GM12878 (cell line): ENCODE measurements around the gene TXNL4A. TPM values are rescaled to one million over a fixed set of nuclear protein-coding genes. Genes with fewer than 3 reads are reported as not detected.

Experiments used
- ATAC-seq: fragments of 200-7000 bp; cut with Tn5 transposase; 3 replicates; pipeline ENCODE4 v1.9.1; 2020; ENCODE audit warnings: mild to moderate bottlenecking, moderate library complexity
- BruUV-seq: library from RNA; stranded (reverse); fragments of 400-500 nt; replicated peaks from 2 replicates; lab custom pipeline; 2021; lab: Mats Ljungman, UMichigan
- CTCF ChIA-PET: fragments of 300-600 bp; sonication (Branson Sonifier 250); formaldehyde crosslinking; extraction: SDS; loops from one replicate; lab custom pipeline; 2021; ENCODE audit warnings: inconsistent platforms; lab: Yijun Ruan, JAX
- POLR2A ChIA-PET: fragments of 350-600 bp; formaldehyde crosslinking; extraction: SDS; loops from one replicate; lab custom pipeline; 2021; ENCODE audit warnings: inconsistent platforms; lab: Charles Lee
- RAD21 ChIA-PET: fragments of 300-600 bp; sonication (Branson Sonifier 250); formaldehyde crosslinking; loops from one replicate; lab custom pipeline; 2023; ENCODE audit warnings: antibody characterized with exemption; ENCODE audit not compliant: unreplicated experiment; lab: Charles Lee
- SMC1A ChIA-PET: fragments of 300-600 bp; sonication (Branson Sonifier 250); formaldehyde crosslinking; loops from one replicate; lab custom pipeline; 2023; ENCODE audit not compliant: unreplicated experiment, uncharacterized antibody; lab: Charles Lee
- DNase-seq: peaks from one replicate; pipeline ENCODE4 v3.0.0-alpha.2; 2011; ENCODE audit warnings: low read depth, low spot score
- FAIRE-seq: peaks from 3 replicates; lab custom pipeline; 2011; peaks lifted over from hg19 to GRCh38; lab: Jason Lieb, UNC
- H2AFZ ChIP-seq: 2 replicates; pipeline ENCODE4 v1.6.0; 2011; ENCODE audit warnings: low read depth, low read length, control low read depth; ENCODE audit not compliant: control insufficient read depth
- H3K27ac ChIP-seq: 2 replicates; pipeline ENCODE4 v1.5.1; 2011; ENCODE audit warnings: control low read depth; ENCODE audit not compliant: control insufficient read depth, insufficient read depth
- H3K27me3 ChIP-seq, 2 experiments: replicated peaks in 1 of 2; 2 replicates each; pipeline versions ENCODE4 v1.6.0 to v1.6.1; 2011; ENCODE audit warnings: low read length in 1 of 2; ENCODE audit not compliant: control insufficient read depth in 2 of 2, insufficient read depth in 2 of 2
- H3K36me3 ChIP-seq, 2 experiments: 2 replicates each; pipeline ENCODE4 v1.5.1; 2011; ENCODE audit warnings: low read length in 1 of 2; ENCODE audit not compliant: control insufficient read depth in 2 of 2, insufficient read depth in 2 of 2
- H3K4me1 ChIP-seq: 2 replicates; pipeline ENCODE4 v1.6.1; 2011; ENCODE audit warnings: mild to moderate bottlenecking, low read length, moderate library complexity, mixed read lengths; ENCODE audit not compliant: control insufficient read depth, insufficient read depth
- H3K4me2 ChIP-seq: 2 replicates; pipeline ENCODE4 v1.6.0; 2011; ENCODE audit warnings: control low read depth; ENCODE audit not compliant: control insufficient read depth, insufficient read depth
- H3K4me3 ChIP-seq: fragments of 200-600 bp; sonication (generic); 2 replicates; pipeline ENCODE4 v1.5.1; 2016
- H3K79me2 ChIP-seq: 2 replicates; pipeline ENCODE4 v1.6.0; 2011; ENCODE audit warnings: low read length; ENCODE audit not compliant: control insufficient read depth, insufficient read depth
- H3K9ac ChIP-seq: 2 replicates; pipeline ENCODE4 v1.8.0; 2011; ENCODE audit warnings: low read length, control low read depth, mixed read lengths; ENCODE audit not compliant: control insufficient read depth, insufficient read depth
- H3K9me3 ChIP-seq: replicated peaks from 3 replicates; pipeline ENCODE4 v1.5.1; 2011; ENCODE audit warnings: mild to moderate bottlenecking, low read length; ENCODE audit not compliant: control insufficient read depth, insufficient read depth
- H4K20me1 ChIP-seq: 2 replicates; pipeline ENCODE4 v1.6.0; 2011; ENCODE audit not compliant: control insufficient read depth, insufficient read depth
- CBFB ChIP-seq: IDR thresholded peaks from 2 replicates; pipeline ENCODE4 v1.6.1; 2016; ENCODE audit warnings: antibody characterized with exemption, low read depth
- FOS ChIP-seq: IDR thresholded peaks from 3 replicates; pipeline ENCODE4 v1.6.1; 2011; ENCODE audit warnings: borderline replicate concordance; ENCODE audit not compliant: insufficient read length; ENCODE audit errors: extremely low read depth
- LARP7 ChIP-seq: fragments of 450-650 bp; IDR thresholded peaks from 2 replicates; pipeline ENCODE4 v1.6.1; 2017; ENCODE audit warnings: mild to moderate bottlenecking
- MTA2 ChIP-seq: fragments of 450-650 bp; IDR thresholded peaks from 2 replicates; pipeline ENCODE4 v1.6.1; 2016; ENCODE audit warnings: low read depth, mild to moderate bottlenecking, moderate library complexity
- RBBP5 ChIP-seq: fragments of 200-600 bp; sonication (generic); conservative IDR thresholded peaks from 2 replicates; pipeline ENCODE4 v1.6.1; 2016
- REST ChIP-seq: IDR thresholded peaks from 2 replicates; pipeline ENCODE4 v1.6.1; 2012; ENCODE audit warnings: mild to moderate bottlenecking, low read depth, low read length
- USF2 ChIP-seq: IDR thresholded peaks from 2 replicates; pipeline ENCODE4 v1.6.1; 2011; ENCODE audit warnings: low read depth, low read length, improper control_type of control experiment, borderline replicate concordance
- WGBS: methylation state at CpG from one replicate; pipeline ENCODE4 v1.1.6; 2016; ENCODE audit warnings: low lambda C conversion rate; ENCODE audit not compliant: insufficient replicate concordance, insufficient coverage; ENCODE audit errors: missing lambda C conversion rate; 5-methylcytosine and 5-hydroxymethylcytosine counted together
- in situ Hi-C: fragments of 300-500 bp; cut with MboI; formaldehyde crosslinking; loops from 9 replicates; pipeline ENCODE4 v1.14.3; 2018; ENCODE audit warnings: mixed read lengths
- intact Hi-C: fragments of 100-400 bp; cut with micrococcal nuclease; formaldehyde crosslinking; loops from one replicate; pipeline ENCODE4 v1.14.2; 2022; ENCODE audit not compliant: unreplicated experiment
- polyA plus RNA-seq, 11 experiments: library from polyadenylated mRNA; depleted of rRNA in 4 of 11; unstranded in 6 of 11; stranded (reverse) in 5 of 11; fragments of >200 nt; fragmentation: Nextera tagmentation in 4 of 11; fragmentation: Illumina TruSeq in 1 of 11; extraction: Ambion mirVana in 4 of 11; extraction: Trizol in 1 of 11; gene quantifications; 1 replicate in 1 of 11; 2 replicates in 10 of 11; pipeline versions ENCODE4 v1.2.1 to v1.2.3, GENCODE V29; 2011 to 2016; ENCODE audit warnings: inconsistent platforms in 2 of 11, missing spikeins in 2 of 11, low read depth in 1 of 11
- total RNA-seq, 4 experiments: library from RNA; depleted of rRNA in 3 of 4; stranded (reverse); fragments of >200 nt in 3 of 4; fragmentation: Illumina TruSeq in 1 of 4; extraction: Trizol in 1 of 4; gene quantifications; 2 replicates each; pipeline versions ENCODE4 v1.2.1 to v1.2.3, GENCODE V29; 2013 to 2021
- TF ChIP-seq, protein P1 (sequence below): fragments of 450-650 bp; IDR thresholded peaks from 2 replicates; pipeline ENCODE4 v1.6.1; 2016; ENCODE audit warnings: mild to moderate bottlenecking
- TF ChIP-seq, protein P2 (sequence below): fragments of 450-650 bp; IDR thresholded peaks from 2 replicates; pipeline ENCODE4 v1.6.1; 2018; ENCODE audit warnings: mild to moderate bottlenecking, low read depth, moderate library complexity; ENCODE audit not compliant: partially characterized antibody

TXNL4A gene
- total and polyA plus RNA-seq, 10 of the 15 experiments (the other 5 are each of a cell fraction or from before 2014, with no cell fraction given), result 38.4 to 329 (median 128) TPM

DNA sequence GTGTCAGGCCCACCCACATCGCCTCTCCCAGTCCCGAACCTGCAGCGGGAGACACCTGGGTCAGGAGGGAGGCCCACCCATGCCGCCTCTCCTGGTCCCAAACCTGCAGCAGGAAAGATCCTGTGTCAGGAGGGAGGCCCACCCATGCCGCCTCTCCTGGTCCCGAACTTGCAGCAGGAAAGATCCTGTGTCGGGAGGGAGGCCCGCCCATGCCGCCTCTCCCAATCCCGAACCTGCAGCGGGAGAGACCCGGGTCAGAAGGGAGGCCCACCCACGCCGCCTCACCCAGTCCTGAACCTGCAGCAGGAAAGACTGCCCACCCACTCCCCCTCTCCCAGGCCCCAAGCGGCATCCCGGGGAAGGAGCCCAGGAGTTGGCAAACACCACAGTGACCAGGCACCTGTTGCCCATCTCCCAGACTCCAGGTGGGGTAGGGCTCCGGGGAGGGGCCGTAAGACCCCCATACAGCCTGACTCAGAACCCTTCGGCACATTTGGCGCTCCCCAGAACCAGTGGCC lies 44.7 kb downstream of the TXNL4A start:
- POLR2A ChIA-PET, result interaction anchor here (0.9 kb wide), 1 partner anchor 20 kb away, joined by 3 read pairs; no protein-coding TSS in a partner anchor
- no peak for FAIRE-seq
- H3K27ac ChIP-seq, result no peak overlapping the region
- H4K20me1 ChIP-seq, result no peaks in the 10 kb centered on the region
- DNase-seq, result no peak
- H3K4me2 ChIP-seq, result no peak overlapping the region
- no peaks in the 10 kb centered on the region; the same call in 2 of the 3 replicates for H3K9me3 ChIP-seq
- H3K27me3 ChIP-seq, result no peaks in the 10 kb centered on the region
- in situ Hi-C loops, result no loop called here
- intact Hi-C loops, result no loop called here
- H3K9ac ChIP-seq, result no peak overlapping the region
- H3K36me3 ChIP-seq, result peaks cover 8 to 14% of the 10 kb centered on the region in 2 experiments
- TF ChIP-seq, protein P1, sequence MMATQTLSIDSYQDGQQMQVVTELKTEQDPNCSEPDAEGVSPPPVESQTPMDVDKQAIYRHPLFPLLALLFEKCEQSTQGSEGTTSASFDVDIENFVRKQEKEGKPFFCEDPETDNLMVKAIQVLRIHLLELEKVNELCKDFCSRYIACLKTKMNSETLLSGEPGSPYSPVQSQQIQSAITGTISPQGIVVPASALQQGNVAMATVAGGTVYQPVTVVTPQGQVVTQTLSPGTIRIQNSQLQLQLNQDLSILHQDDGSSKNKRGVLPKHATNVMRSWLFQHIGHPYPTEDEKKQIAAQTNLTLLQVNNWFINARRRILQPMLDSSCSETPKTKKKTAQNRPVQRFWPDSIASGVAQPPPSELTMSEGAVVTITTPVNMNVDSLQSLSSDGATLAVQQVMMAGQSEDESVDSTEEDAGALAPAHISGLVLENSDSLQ, result no peak
- TF ChIP-seq USF2 (no peak), REST (no peak), LARP7 (no peak), MTA2 (no peak), RBBP5 (no peak), FOS (no peak), CBFB (no peak)
- TF ChIP-seq, protein P2, sequence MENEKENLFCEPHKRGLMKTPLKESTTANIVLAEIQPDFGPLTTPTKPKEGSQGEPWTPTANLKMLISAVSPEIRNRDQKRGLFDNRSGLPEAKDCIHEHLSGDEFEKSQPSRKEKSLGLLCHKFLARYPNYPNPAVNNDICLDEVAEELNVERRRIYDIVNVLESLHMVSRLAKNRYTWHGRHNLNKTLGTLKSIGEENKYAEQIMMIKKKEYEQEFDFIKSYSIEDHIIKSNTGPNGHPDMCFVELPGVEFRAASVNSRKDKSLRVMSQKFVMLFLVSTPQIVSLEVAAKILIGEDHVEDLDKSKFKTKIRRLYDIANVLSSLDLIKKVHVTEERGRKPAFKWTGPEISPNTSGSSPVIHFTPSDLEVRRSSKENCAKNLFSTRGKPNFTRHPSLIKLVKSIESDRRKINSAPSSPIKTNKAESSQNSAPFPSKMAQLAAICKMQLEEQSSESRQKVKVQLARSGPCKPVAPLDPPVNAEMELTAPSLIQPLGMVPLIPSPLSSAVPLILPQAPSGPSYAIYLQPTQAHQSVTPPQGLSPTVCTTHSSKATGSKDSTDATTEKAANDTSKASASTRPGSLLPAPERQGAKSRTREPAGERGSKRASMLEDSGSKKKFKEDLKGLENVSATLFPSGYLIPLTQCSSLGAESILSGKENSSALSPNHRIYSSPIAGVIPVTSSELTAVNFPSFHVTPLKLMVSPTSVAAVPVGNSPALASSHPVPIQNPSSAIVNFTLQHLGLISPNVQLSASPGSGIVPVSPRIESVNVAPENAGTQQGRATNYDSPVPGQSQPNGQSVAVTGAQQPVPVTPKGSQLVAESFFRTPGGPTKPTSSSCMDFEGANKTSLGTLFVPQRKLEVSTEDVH, result no peak
- TF ChIP-seq, all 136 proteins: peak for 0
- peaks cover 19% of the 10 kb centered on the region for H3K79me2 ChIP-seq
- ChIA-PET SMC1A (interaction anchor here (1.0 to 1.6 kb wide), 2 partner anchors 20 to 162 kb away, joined by 3 to 5 read pairs; no protein-coding TSS in a partner anchor), RAD21 (interaction anchor here (1.1 kb wide), 1 partner anchor 569 kb away, joined by 3 read pairs; no protein-coding TSS in a partner anchor), CTCF (no interaction called here)
- BruUV-seq, result no TSS peak
- ATAC-seq, result no peak
- WGBS, result 96% methylated on average over 20 of the region's 20 CpGs
- H2AFZ ChIP-seq, result no peak overlapping the region
- no peak overlapping the region for H3K4me3 ChIP-seq
- H3K4me1 ChIP-seq, result peaks cover 30% of the 10 kb centered on the region
